ENCODE data around the gene SEPTIN11.

Gene SEPTIN11

GRCh38 chr4:76923619-76924357 is 25.8 kb upstream of the SEPTIN11 start:
- H3K9ac ChIP-seq (ENCODE audit: low read length), result no peak overlapping the region
- H3K9me3 ChIP-seq (ENCODE audit: insufficient read depth, low read length), result no peaks in the 10 kb centered on the region
- H3K4me2 ChIP-seq (ENCODE audit: low read depth, low read length, poor library complexity, severe bottlenecking), result no peak overlapping the region
- H3K79me2 ChIP-seq (ENCODE audit: insufficient read depth, low read length), result no peaks in the 10 kb centered on the region
- no peak for TF ChIP-seq CTCF (IDR thresholded peaks at IDR 0.05; ENCODE audit: insufficient read depth, low read length, poor library complexity, severe bottlenecking)
- TF ChIP-seq EZH2phosphoT487 (conservative IDR thresholded peaks at IDR 0.05; ENCODE audit: low read length), result no peak
- no peak overlapping the region for H3K27ac ChIP-seq (ENCODE audit: low read depth, low read length)
- H4K20me1 ChIP-seq (ENCODE audit: low read depth, low read length), result no peaks in the 10 kb centered on the region
- no peaks in the 10 kb centered on the region for H3F3A ChIP-seq (ENCODE audit: insufficient read depth)
- no peak overlapping the region for H2AFZ ChIP-seq (ENCODE audit: low read depth, low read length, severe bottlenecking)
- H3K36me3 ChIP-seq (ENCODE audit: low read length), result no peaks in the 10 kb centered on the region
- H3K27me3 ChIP-seq (ENCODE audit: low read length), result no peaks in the 10 kb centered on the region
- no peak overlapping the region for H3K4me3 ChIP-seq (ENCODE audit: insufficient read depth, low read length, poor library complexity, severe bottlenecking)
- H3K9me2 ChIP-seq (replicated peaks; ENCODE audit: insufficient read depth, low read length), result no peaks in the 10 kb centered on the region

- H3K4me3 ChIP-seq (ENCODE audit: insufficient read depth, low read length, poor library complexity, severe bottlenecking), result no peak overlapping the region
- H3K9ac ChIP-seq (ENCODE audit: low read length), result no peak overlapping the region
- H2AFZ ChIP-seq (ENCODE audit: low read depth, low read length, severe bottlenecking), result no peak overlapping the region
- TF ChIP-seq CTCF (IDR thresholded peaks at IDR 0.05; ENCODE audit: insufficient read depth, low read length, poor library complexity, severe bottlenecking), result no peak
- TF ChIP-seq EZH2phosphoT487 (conservative IDR thresholded peaks at IDR 0.05; ENCODE audit: low read length), result no peak
- no peak overlapping the region for H3K27ac ChIP-seq (ENCODE audit: low read depth, low read length)
- H3K9me2 ChIP-seq (replicated peaks; ENCODE audit: insufficient read depth, low read length), result no peaks in the 10 kb centered on the region
- H4K20me1 ChIP-seq (ENCODE audit: low read depth, low read length), result no peaks in the 10 kb centered on the region
- no peaks in the 10 kb centered on the region for H3F3A ChIP-seq (ENCODE audit: insufficient read depth)
- no peak overlapping the region for H3K4me2 ChIP-seq (ENCODE audit: low read depth, low read length, poor library complexity, severe bottlenecking)
- H3K79me2 ChIP-seq (ENCODE audit: insufficient read depth, low read length), result no peaks in the 10 kb centered on the region
- no peaks in the 10 kb centered on the region for H3K36me3 ChIP-seq (ENCODE audit: low read length)
- no peaks in the 10 kb centered on the region for H3K27me3 ChIP-seq (ENCODE audit: low read length)
- H3K9me3 ChIP-seq (ENCODE audit: insufficient read depth, low read length), result no peaks in the 10 kb centered on the region
These were observed 22.7 kb upstream of the SEPTIN11 start for GRCh38 chr4:76926841-76927240.

GRCh38 chr4:76930685-76931084 is 18.9 kb upstream of the SEPTIN11 start:
- no peaks in the 10 kb centered on the region for H3K36me3 ChIP-seq (ENCODE audit: low read length)
- no peak overlapping the region for H3K4me3 ChIP-seq (ENCODE audit: insufficient read depth, low read length, poor library complexity, severe bottlenecking)
- no peaks in the 10 kb centered on the region for H3K79me2 ChIP-seq (ENCODE audit: insufficient read depth, low read length)
- H3K27me3 ChIP-seq (ENCODE audit: low read length), result no peaks in the 10 kb centered on the region
- H4K20me1 ChIP-seq (ENCODE audit: low read depth, low read length), result no peaks in the 10 kb centered on the region
- TF ChIP-seq CTCF (IDR thresholded peaks at IDR 0.05; ENCODE audit: insufficient read depth, low read length, poor library complexity, severe bottlenecking), result no peak
- no peak for TF ChIP-seq EZH2phosphoT487 (conservative IDR thresholded peaks at IDR 0.05; ENCODE audit: low read length)
- no peak overlapping the region for H3K9ac ChIP-seq (ENCODE audit: low read length)
- H3K4me2 ChIP-seq (ENCODE audit: low read depth, low read length, poor library complexity, severe bottlenecking), result no peak overlapping the region
- no peaks in the 10 kb centered on the region for H3K9me3 ChIP-seq (ENCODE audit: insufficient read depth, low read length)
- H3F3A ChIP-seq (ENCODE audit: insufficient read depth), result no peaks in the 10 kb centered on the region
- no peak overlapping the region for H2AFZ ChIP-seq (ENCODE audit: low read depth, low read length, severe bottlenecking)
- no peak overlapping the region for H3K27ac ChIP-seq (ENCODE audit: low read depth, low read length)
- H3K9me2 ChIP-seq (replicated peaks; ENCODE audit: insufficient read depth, low read length), result no peaks in the 10 kb centered on the region
